ENCODE measurements around the gene SCUBE1. TPM values are rescaled to one million over a fixed set of nuclear protein-coding genes. Genes with fewer than 3 reads are reported as not detected.

The SCUBE1 gene
- total RNA-seq, 1 donor from 2014 or later, result 16.6 TPM

GRCh38 chr22:43186272-43187170 lies 156.7 kb downstream of the SCUBE1 start, which contains the start of gene TTLL12:
Gene TTLL12, minus strand, starts transcription at chr22:43187134. Its CDS starts 65 bp downstream, at chr22:43187069.
- DNase-seq, result peak; percentile 76
- Histone ChIP-seq H3K36me3 (no peaks in the 10 kb centered on the region), H3K9me3 (no peaks in the 10 kb centered on the region), H3K4me3 (peak within 1 kb of the TSS; percentile 78), H3K4me1 (peaks cover 19% of the 10 kb centered on the region), H3K27me3 (ENCODE audit: low read depth) (no peaks in the 10 kb centered on the region), H3K27ac (peak within 1 kb of the TSS; percentile 90)
- peak; percentile 48 to 58 for ATAC-seq
- intact Hi-C loops (cut with DNase I), result no loop called here
- no peak for TF ChIP-seq CTCF (IDR thresholded peaks at IDR 0.05)

GRCh38 chr22:43185860-43186261 lies 157.3 kb downstream of the SCUBE1 start:
- peak overlapping the region; percentile 78 for H3K4me3 ChIP-seq
- intact Hi-C loops (cut with DNase I), result no loop called here
- peaks cover 24% of the 10 kb centered on the region for H3K4me1 ChIP-seq
- ATAC-seq, result peak in 1 of 2 donors; percentile 20
- no peak for TF ChIP-seq CTCF (IDR thresholded peaks at IDR 0.05)
- DNase-seq, result no peak
- no peaks in the 10 kb centered on the region for H3K9me3 ChIP-seq
- H3K27ac ChIP-seq, result peak overlapping the region; percentile 82
- no peaks in the 10 kb centered on the region for H3K27me3 ChIP-seq (ENCODE audit: low read depth)
- no peaks in the 10 kb centered on the region for H3K36me3 ChIP-seq

GRCh38 chr22:43183496-43184277 lies 159.5 kb downstream of the SCUBE1 start:
- no peak for ATAC-seq

GRCh38 chr22:43182726-43183125 lies 160.4 kb downstream of the SCUBE1 start:
- Histone ChIP-seq H3K27ac (no peak overlapping the region), H3K27me3 (ENCODE audit: low read depth) (no peaks in the 10 kb centered on the region), H3K36me3 (peaks cover 19% of the 10 kb centered on the region), H3K9me3 (no peaks in the 10 kb centered on the region), H3K4me3 (no peak overlapping the region), H3K4me1 (peaks cover 20% of the 10 kb centered on the region)
- ATAC-seq (no peak), DNase-seq (no peak)
- TF ChIP-seq CTCF (IDR thresholded peaks at IDR 0.05), result no peak
- intact Hi-C loops (cut with DNase I), result no loop called here

More at GRCh38 chr22:43183496-43184277, 159.5 kb downstream of the SCUBE1 start:
- DNase-seq, result no peak
- Histone ChIP-seq H3K36me3 (peaks cover 17% of the 10 kb centered on the region), H3K9me3 (no peaks in the 10 kb centered on the region), H3K27me3 (ENCODE audit: low read depth) (no peaks in the 10 kb centered on the region), H3K4me1 (peaks cover 26% of the 10 kb centered on the region), H3K27ac (no peak overlapping the region), H3K4me3 (no peak overlapping the region)
- no peak for TF ChIP-seq CTCF (IDR thresholded peaks at IDR 0.05)
- intact Hi-C loops (cut with DNase I), result no loop called here

- no peak for DNase-seq
- intact Hi-C loops (cut with DNase I), result no loop called here
- ATAC-seq, result no peak
Measured at GRCh38 chr22:43182118-43182517, 161.1 kb downstream of the SCUBE1 start.

More at GRCh38 chr22:43182118-43182517, 161.1 kb downstream of the SCUBE1 start:
- Histone ChIP-seq H3K4me1 (peaks cover 20% of the 10 kb centered on the region), H3K27me3 (ENCODE audit: low read depth) (no peaks in the 10 kb centered on the region), H3K36me3 (peaks cover 19% of the 10 kb centered on the region), H3K4me3 (no peak overlapping the region), H3K9me3 (no peaks in the 10 kb centered on the region), H3K27ac (no peak overlapping the region)
- TF ChIP-seq CTCF (IDR thresholded peaks at IDR 0.05), result no peak
